HepG2 (cell line): ENCODE data around the gene GPSM1.

Source experiments
- FOXK2 ChIP-seq: fragments of 450-650 bp; IDR thresholded peaks from 2 replicates; pipeline ENCODE4 v1.6.1; 2016
- PCBP1 ChIP-seq: fragments of 200-400 bp; formaldehyde crosslinking; IDR thresholded peaks from 2 replicates; pipeline ENCODE4 v1.6.1; 2017; ENCODE audit warnings: mild to moderate bottlenecking, low read depth, low read length, borderline replicate concordance
- SMC3 ChIP-seq: IDR thresholded peaks from 2 replicates; pipeline ENCODE4 v1.6.1; 2011; ENCODE audit warnings: low read length, improper control_type of control experiment
- ZNF841 ChIP-seq: sonication (generic); formaldehyde crosslinking; IDR thresholded peaks from 2 replicates; pipeline ENCODE4 v1.8.1; 2023; ENCODE audit warnings: missing genetic modification reagents, borderline replicate concordance
- TF ChIP-seq, protein P1 (sequence below): sonication (generic); formaldehyde crosslinking; IDR thresholded peaks from 2 replicates; pipeline ENCODE4 v1.4.0; 2020; ENCODE audit warnings: missing genetic modification reagents

DNA sequence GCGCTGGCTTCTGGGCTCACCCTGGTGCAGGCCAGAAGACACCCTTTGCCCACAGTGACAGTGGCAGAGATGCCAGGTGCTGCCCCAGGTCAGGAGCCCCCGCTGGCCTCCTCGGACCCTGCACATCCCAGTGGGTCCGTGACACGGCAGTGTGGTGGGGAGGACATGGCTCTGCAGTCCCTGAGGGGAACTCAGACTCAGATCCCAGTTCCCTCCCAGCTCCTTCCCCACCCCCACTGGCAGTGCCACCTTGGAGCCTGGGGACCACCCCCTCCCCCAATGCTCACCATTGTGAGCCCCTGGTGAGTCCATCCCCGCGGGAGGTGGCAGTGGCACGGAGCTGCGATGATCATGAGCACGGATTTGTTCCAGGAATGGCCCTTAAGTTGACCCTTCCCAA, 22.9 kb upstream of the GPSM1 start:
- TF ChIP-seq SMC3 (no peak), PCBP1 (no peak), ZNF841 (CRISPR knock-in tag) (no peak), FOXK2 (no peak)
- TF ChIP-seq, protein P1, sequence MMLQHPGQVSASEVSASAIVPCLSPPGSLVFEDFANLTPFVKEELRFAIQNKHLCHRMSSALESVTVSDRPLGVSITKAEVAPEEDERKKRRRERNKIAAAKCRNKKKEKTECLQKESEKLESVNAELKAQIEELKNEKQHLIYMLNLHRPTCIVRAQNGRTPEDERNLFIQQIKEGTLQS (CRISPR knock-in tag): no peak
